Liver (tissue), 9 donors: ENCODE data around the gene C19orf44. TPM values are rescaled to one million over a fixed set of nuclear protein-coding genes. Genes with fewer than 3 reads are reported as not detected.

Experiments used
- DNase-seq: peaks from one replicate; pipeline ENCODE4 v3.0.0-alpha.2; 2017; ENCODE audit warnings: low spot score
- H3K27ac ChIP-seq, 2 donors: one replicate each; pipeline ENCODE4 v1.7.0; 2013; ENCODE audit warnings: inconsistent platforms in 2 of 2, low read length in 2 of 2, control low read depth in 1 of 2, low read depth in 1 of 2, mild to moderate bottlenecking in 1 of 2
- H3K27me3 ChIP-seq, 4 donors: one replicate each; pipeline versions ENCODE4 v1.6.1 to v1.7.0; 2013; ENCODE audit warnings: low read length in 3 of 4, inconsistent platforms in 1 of 4, mild to moderate bottlenecking in 1 of 4, moderate library complexity in 1 of 4; ENCODE audit not compliant: control insufficient read depth in 4 of 4, insufficient read depth in 4 of 4
- H3K36me3 ChIP-seq, 4 donors: one replicate each; pipeline versions ENCODE4 v1.6.1 to v1.7.0; 2013; ENCODE audit warnings: low read length in 3 of 4, mild to moderate bottlenecking in 3 of 4, low read depth in 1 of 4, moderate library complexity in 1 of 4; ENCODE audit not compliant: control insufficient read depth in 4 of 4, insufficient read depth in 3 of 4
- H3K4me1 ChIP-seq, 4 donors: one replicate each; pipeline versions ENCODE4 v1.6.1 to v1.7.0; 2013; ENCODE audit warnings: low read length in 3 of 4, mild to moderate bottlenecking in 3 of 4, moderate library complexity in 1 of 4; ENCODE audit not compliant: control insufficient read depth in 4 of 4, insufficient read depth in 4 of 4
- H3K4me3 ChIP-seq, 3 donors: one replicate each; pipeline versions ENCODE4 v1.6.1 to v1.7.0; 2013; ENCODE audit warnings: low read length in 3 of 3, control low read depth in 1 of 3, low read depth in 1 of 3, mild to moderate bottlenecking in 1 of 3
- H3K9ac ChIP-seq, 2 donors: one replicate each; pipeline ENCODE4 v1.7.0; 2013; ENCODE audit warnings: low read length in 2 of 2, mild to moderate bottlenecking in 2 of 2, moderate library complexity in 2 of 2, control low read depth in 1 of 2, low read depth in 1 of 2
- H3K9me3 ChIP-seq, 4 donors: one replicate each; pipeline versions ENCODE4 v1.6.1 to v1.7.0; 2013; ENCODE audit warnings: low read length in 3 of 4; ENCODE audit not compliant: control insufficient read depth in 4 of 4
- CTCF ChIP-seq: fragments of 150-350 bp; IDR thresholded peaks from 2 replicates; pipeline ENCODE4 v1.5.1; 2017; ENCODE audit warnings: improper control_type of control experiment, low read depth, low read length; ENCODE audit not compliant: missing input control
- HNF4A ChIP-seq, 2 donors: conservative IDR thresholded peaks; 2 replicates each; pipeline ENCODE4 v1.6.1; 2016; ENCODE audit warnings: antibody characterized with exemption in 2 of 2, mild to moderate bottlenecking in 2 of 2
- HNF4G ChIP-seq: IDR thresholded peaks from 2 replicates; pipeline ENCODE4 v1.6.1; 2016; ENCODE audit warnings: antibody characterized with exemption
- JUND ChIP-seq, 2 donors: IDR thresholded peaks; 2 replicates each; pipeline ENCODE4 v1.6.1; 2016; ENCODE audit warnings: antibody characterized with exemption in 2 of 2
- RAD21 ChIP-seq, 2 donors: IDR thresholded peaks; 2 replicates each; pipeline ENCODE4 v1.6.1; 2016; ENCODE audit warnings: antibody characterized with exemption in 2 of 2, mild to moderate bottlenecking in 2 of 2
- RXRA ChIP-seq, 2 donors: IDR thresholded peaks; 2 replicates each; pipeline ENCODE4 v1.6.1; 2017 to 2018; ENCODE audit warnings: antibody characterized with exemption in 2 of 2, mild to moderate bottlenecking in 1 of 2
- SP1 ChIP-seq: IDR thresholded peaks from 2 replicates; pipeline ENCODE4 v1.6.1; 2018; ENCODE audit warnings: antibody characterized with exemption, mild to moderate bottlenecking
- WGBS: extraction: QIAGEN DNeasy Blood & Tissue Kit; methylation state at CpG from one replicate; pipeline ENCODE4 v1.1.7; 2013; 5-methylcytosine and 5-hydroxymethylcytosine counted together
- polyA plus RNA-seq, 2 donors: library from polyadenylated mRNA; stranded (reverse) in 1 of 2; unstranded in 1 of 2; fragments of 200-250 nt in 1 of 2; fragments of >200 nt in 1 of 2; fragmentation: Nextera tagmentation in 1 of 2; extraction: Ambion mirVana in 1 of 2; gene quantifications; one replicate each; pipeline versions ENCODE4 v1.2.1 to v1.2.3, GENCODE V29; 2013 to 2015
- total RNA-seq, 2 donors: library from RNA; depleted of rRNA; stranded (reverse); fragments of >200 nt; gene quantifications; one replicate each; pipeline ENCODE4 v1.2.3, GENCODE V29; 2014
- TF ChIP-seq, protein P1 (sequence below): IDR thresholded peaks from 2 replicates; pipeline ENCODE4 v1.6.1; 2016; ENCODE audit warnings: antibody characterized with exemption
- TF ChIP-seq, protein P2 (sequence below): IDR thresholded peaks from 2 replicates; pipeline ENCODE4 v1.6.1; 2016; ENCODE audit warnings: antibody characterized with exemption, mild to moderate bottlenecking
- TF ChIP-seq, protein P3 (sequence below): IDR thresholded peaks from 2 replicates; pipeline ENCODE4 v1.6.1; 2016; ENCODE audit warnings: antibody characterized with exemption
- donor health status: healthy.
- donor health status: healthy.
- donor health status: healthy.
- donor health status: healthy.
- donor health status: healthy.

Gene C19orf44
- total and polyA plus RNA-seq, 4 donors: 0.89 to 3.0 (median 1.3) TPM

- H3K4me3 ChIP-seq: no peak overlapping the region
- H3K9ac ChIP-seq: no peak overlapping the region
- no peaks in the 10 kb centered on the region for H3K9me3 ChIP-seq
- no peak for DNase-seq
- peaks cover 1 to 16% (median 10%) of the 10 kb centered on the region in 4 donors for H3K4me1 ChIP-seq
- H3K36me3 ChIP-seq: peaks cover 23 to 80% (median 40%) of the 10 kb centered on the region in 4 donors
- TF ChIP-seq, protein P1, sequence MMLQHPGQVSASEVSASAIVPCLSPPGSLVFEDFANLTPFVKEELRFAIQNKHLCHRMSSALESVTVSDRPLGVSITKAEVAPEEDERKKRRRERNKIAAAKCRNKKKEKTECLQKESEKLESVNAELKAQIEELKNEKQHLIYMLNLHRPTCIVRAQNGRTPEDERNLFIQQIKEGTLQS: no peak
- TF ChIP-seq, protein P2, sequence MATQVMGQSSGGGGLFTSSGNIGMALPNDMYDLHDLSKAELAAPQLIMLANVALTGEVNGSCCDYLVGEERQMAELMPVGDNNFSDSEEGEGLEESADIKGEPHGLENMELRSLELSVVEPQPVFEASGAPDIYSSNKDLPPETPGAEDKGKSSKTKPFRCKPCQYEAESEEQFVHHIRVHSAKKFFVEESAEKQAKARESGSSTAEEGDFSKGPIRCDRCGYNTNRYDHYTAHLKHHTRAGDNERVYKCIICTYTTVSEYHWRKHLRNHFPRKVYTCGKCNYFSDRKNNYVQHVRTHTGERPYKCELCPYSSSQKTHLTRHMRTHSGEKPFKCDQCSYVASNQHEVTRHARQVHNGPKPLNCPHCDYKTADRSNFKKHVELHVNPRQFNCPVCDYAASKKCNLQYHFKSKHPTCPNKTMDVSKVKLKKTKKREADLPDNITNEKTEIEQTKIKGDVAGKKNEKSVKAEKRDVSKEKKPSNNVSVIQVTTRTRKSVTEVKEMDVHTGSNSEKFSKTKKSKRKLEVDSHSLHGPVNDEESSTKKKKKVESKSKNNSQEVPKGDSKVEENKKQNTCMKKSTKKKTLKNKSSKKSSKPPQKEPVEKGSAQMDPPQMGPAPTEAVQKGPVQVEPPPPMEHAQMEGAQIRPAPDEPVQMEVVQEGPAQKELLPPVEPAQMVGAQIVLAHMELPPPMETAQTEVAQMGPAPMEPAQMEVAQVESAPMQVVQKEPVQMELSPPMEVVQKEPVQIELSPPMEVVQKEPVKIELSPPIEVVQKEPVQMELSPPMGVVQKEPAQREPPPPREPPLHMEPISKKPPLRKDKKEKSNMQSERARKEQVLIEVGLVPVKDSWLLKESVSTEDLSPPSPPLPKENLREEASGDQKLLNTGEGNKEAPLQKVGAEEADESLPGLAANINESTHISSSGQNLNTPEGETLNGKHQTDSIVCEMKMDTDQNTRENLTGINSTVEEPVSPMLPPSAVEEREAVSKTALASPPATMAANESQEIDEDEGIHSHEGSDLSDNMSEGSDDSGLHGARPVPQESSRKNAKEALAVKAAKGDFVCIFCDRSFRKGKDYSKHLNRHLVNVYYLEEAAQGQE: no peak
- TF ChIP-seq CTCF (no peak), HNF4A (conservative IDR thresholded peaks at IDR 0.05) (no peak)
- no peaks in the 10 kb centered on the region for H3K27me3 ChIP-seq
- H3K27ac ChIP-seq: no peak overlapping the region
- 98% methylated on average over 18 of the region's 18 CpGs for WGBS
These were observed 39.2 kb downstream of the C19orf44 start for GRCh38 chr19:16535381-16535780.

DNA sequence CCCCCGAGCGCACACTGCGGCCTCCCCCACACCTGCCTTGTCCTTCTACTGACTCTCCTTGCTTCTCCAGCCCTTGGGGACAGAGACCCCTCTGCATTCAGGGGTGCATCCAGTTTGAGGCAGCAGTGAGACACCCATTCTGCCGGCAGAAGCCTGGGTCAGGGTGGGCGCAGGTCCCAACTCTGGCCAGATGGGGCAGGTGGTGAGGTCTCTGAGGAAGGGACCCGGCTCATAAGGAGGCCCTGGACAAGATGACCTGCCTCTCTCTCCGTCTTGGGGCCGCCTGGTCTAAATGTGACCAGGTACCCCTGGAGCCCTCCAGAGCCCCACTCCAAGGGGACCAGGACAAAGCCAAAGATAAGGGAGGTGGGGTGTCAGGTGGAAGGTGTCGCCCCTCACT, 39.9 kb downstream of the C19orf44 start:
- H3K9ac ChIP-seq: no peak overlapping the region
- H3K36me3 ChIP-seq: peaks cover 20 to 72% (median 36%) of the 10 kb centered on the region in 4 donors
- no peak for DNase-seq
- 97% methylated on average over 9 of the region's 9 CpGs for WGBS
- H3K4me1 ChIP-seq: peaks cover 8 to 24% (median 18%) of the 10 kb centered on the region in 4 donors
- H3K9me3 ChIP-seq: no peaks in the 10 kb centered on the region
- TF ChIP-seq RXRA (IDR thresholded peaks at IDR 0.05): no peak
- no peak for TF ChIP-seq HNF4A (conservative IDR thresholded peaks at IDR 0.05)
- TF ChIP-seq, protein P3, sequence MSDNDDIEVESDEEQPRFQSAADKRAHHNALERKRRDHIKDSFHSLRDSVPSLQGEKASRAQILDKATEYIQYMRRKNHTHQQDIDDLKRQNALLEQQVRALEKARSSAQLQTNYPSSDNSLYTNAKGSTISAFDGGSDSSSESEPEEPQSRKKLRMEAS: no peak
- TF ChIP-seq SP1: no peak
- no peak for TF ChIP-seq CTCF
- TF ChIP-seq RAD21 (IDR thresholded peaks at IDR 0.05): no peak
- TF ChIP-seq JUND (IDR thresholded peaks at IDR 0.05): no peak
- no peak for TF ChIP-seq HNF4G
- H3K27me3 ChIP-seq: no peaks in the 10 kb centered on the region
- H3K4me3 ChIP-seq: no peak overlapping the region
- H3K27ac ChIP-seq: no peak overlapping the region
